Testis (tissue), 3 donors: Measurements from ENCODE around the gene PSMB2. TPM values are rescaled to one million over a fixed set of nuclear protein-coding genes. Genes with fewer than 3 reads are reported as not detected.
"Not testable (repeated sequence)": the region's sequence is repeated elsewhere in the genome, so short reads cannot be mapped to it uniquely, and the experiment has no call there.

Experiments
- DNase-seq: peaks from one replicate; pipeline ENCODE4 v3.0.0-alpha.2; 2019
- H3K27ac ChIP-seq, 2 donors: fragments of 200-600 bp; sonication (generic); one replicate each; pipeline ENCODE4 v1.5.1; 2019
- H3K27me3 ChIP-seq: fragments of 200-600 bp; sonication (generic); one replicate; pipeline ENCODE4 v1.5.1; 2019
- H3K36me3 ChIP-seq: fragments of 200-600 bp; sonication (generic); one replicate; pipeline ENCODE4 v1.5.1; 2017; ENCODE audit warnings: low read depth; ENCODE audit errors: missing control alignments
- H3K4me1 ChIP-seq: fragments of 200-600 bp; sonication (generic); one replicate; pipeline ENCODE4 v1.5.1; 2019
- H3K4me3 ChIP-seq, 2 donors: fragments of 200-600 bp; sonication (generic); one replicate each; pipeline ENCODE4 v1.5.1; 2017 to 2019
- H3K9me3 ChIP-seq: fragments of 200-600 bp; sonication (generic); one replicate; pipeline ENCODE4 v1.5.1; 2017
- POLR2A ChIP-seq: fragments of 450-650 bp; IDR thresholded peaks from one replicate; pipeline ENCODE4 v1.6.1; 2017; ENCODE audit warnings: antibody characterized with exemption, mild to moderate bottlenecking, moderate library complexity
- WGBS, 2 donors: methylation state at CpG; one replicate each; pipeline ENCODE4 v1.1.5; 2018; 5-methylcytosine and 5-hydroxymethylcytosine counted together
- intact Hi-C: fragments of 100-400 bp; cut with DNase I; formaldehyde crosslinking; loops from one replicate; pipeline ENCODE4 v1.15.1; 2023; ENCODE audit warnings: low total_unique reads
- polyA plus RNA-seq: library from polyadenylated mRNA; stranded (reverse); fragments of 350-450 nt; fragmentation: Illumina TruSeq; extraction: RNeasy Lipid Tissue Mini Kit (QIAGEN cat#74804); gene quantifications from one replicate; pipeline ENCODE4 v1.2.3, GENCODE V29; 2014; ENCODE audit warnings: low read depth, low replicate concordance; ENCODE audit not compliant: insufficient read depth
- total RNA-seq, 2 donors: library from RNA; depleted of rRNA; stranded (reverse); fragments of >200 nt; gene quantifications; one replicate each; pipeline ENCODE4 v1.2.3, GENCODE V29; 2016
- TF ChIP-seq, protein P1 (sequence below), 3 experiments: fragments of 450-650 bp in 2 of 3; fragments of 200-600 bp in 1 of 3; sonication (generic) in 1 of 3; IDR thresholded peaks; one replicate each; pipeline ENCODE4 v1.5.1; 2016 to 2019; ENCODE audit warnings: antibody characterized with exemption in 3 of 3, mild to moderate bottlenecking in 2 of 3, moderate library complexity in 1 of 3

The PSMB2 gene
- total and polyA plus RNA-seq, 3 donors from 2014 or later: 46.8 to 59.9 (median 50.1) TPM

DNA sequence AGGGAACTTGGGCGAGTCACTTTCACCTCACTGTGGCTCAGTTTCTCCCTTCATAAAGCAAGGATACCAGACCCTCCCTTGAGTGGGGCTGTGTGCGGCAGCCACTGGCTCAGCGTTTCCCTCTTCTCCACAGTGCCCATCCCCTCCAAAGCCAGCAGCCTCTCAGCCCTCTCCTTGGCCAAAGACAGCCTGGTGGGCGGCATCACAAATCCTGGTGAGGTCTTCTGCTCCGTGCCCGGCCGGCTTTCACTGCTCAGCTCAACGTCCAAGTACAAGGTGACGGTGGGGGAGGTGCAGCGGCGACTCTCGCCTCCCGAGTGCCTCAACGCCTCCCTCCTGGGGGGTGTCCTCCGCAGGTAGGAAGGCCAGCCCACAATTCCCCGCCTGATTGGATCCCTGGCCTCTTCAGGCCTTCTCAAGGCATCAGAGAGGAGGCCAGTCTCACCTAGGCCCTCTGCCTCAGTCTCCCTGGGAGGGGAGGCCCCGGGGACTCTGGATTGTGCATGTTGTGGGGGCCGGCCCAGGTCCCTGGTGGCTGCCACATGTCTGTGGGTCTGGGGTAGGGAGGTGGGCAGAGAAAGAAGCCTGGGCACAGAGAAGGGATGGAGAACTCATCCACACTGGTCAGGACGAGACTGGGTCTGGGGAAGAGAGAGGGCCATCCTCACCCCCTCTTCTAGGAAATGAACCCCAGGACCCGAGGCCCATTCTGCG is 53.0 kb downstream of the PSMB2 start:
- no peak overlapping the region for H3K4me3 ChIP-seq
- H3K27me3 ChIP-seq: no peaks in the 10 kb centered on the region
- no peak overlapping the region for H3K27ac ChIP-seq
- DNase-seq: no peak
- intact Hi-C loops: no loop called here
- no peaks in the 10 kb centered on the region for H3K36me3 ChIP-seq
- 74 to 87% methylated on average over 19 to 21 of the region's 21 CpGs for WGBS, 2 donors
- no peaks in the 10 kb centered on the region for H3K4me1 ChIP-seq
- TF ChIP-seq POLR2A: no peak
- TF ChIP-seq, protein P1, sequence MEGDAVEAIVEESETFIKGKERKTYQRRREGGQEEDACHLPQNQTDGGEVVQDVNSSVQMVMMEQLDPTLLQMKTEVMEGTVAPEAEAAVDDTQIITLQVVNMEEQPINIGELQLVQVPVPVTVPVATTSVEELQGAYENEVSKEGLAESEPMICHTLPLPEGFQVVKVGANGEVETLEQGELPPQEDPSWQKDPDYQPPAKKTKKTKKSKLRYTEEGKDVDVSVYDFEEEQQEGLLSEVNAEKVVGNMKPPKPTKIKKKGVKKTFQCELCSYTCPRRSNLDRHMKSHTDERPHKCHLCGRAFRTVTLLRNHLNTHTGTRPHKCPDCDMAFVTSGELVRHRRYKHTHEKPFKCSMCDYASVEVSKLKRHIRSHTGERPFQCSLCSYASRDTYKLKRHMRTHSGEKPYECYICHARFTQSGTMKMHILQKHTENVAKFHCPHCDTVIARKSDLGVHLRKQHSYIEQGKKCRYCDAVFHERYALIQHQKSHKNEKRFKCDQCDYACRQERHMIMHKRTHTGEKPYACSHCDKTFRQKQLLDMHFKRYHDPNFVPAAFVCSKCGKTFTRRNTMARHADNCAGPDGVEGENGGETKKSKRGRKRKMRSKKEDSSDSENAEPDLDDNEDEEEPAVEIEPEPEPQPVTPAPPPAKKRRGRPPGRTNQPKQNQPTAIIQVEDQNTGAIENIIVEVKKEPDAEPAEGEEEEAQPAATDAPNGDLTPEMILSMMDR (IDR thresholded peaks at IDR 0.05): no peak
- H3K9me3 ChIP-seq: no peaks in the 10 kb centered on the region

DNA sequence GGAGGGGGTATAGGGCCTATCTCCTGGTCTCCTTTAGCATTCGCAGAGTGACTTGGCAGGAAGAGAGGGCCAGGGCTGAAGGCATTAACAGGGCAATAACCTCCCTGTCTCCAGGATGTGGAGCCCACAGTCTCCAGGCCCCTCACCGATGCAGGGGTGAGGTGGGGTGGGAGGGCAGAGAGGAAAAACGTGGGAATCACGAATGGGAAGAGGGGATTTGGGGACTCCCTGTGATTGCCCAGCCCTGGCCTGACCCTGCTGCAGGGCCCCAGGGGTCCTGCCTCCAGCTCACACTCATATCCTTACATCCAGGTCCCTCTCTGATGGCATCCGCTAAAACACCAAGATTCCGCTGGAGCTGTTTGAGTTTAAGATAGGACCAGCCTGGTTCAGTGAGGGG is 53.6 kb downstream of the PSMB2 start:
- no peaks in the 10 kb centered on the region for H3K4me1 ChIP-seq
- 82 to 89% methylated on average over 6 of the region's 6 CpGs for WGBS, 2 donors
- no peak overlapping the region for H3K27ac ChIP-seq
- H3K4me3 ChIP-seq: no peak overlapping the region
- H3K36me3 ChIP-seq: no peaks in the 10 kb centered on the region
- H3K9me3 ChIP-seq: no peaks in the 10 kb centered on the region
- H3K27me3 ChIP-seq: no peaks in the 10 kb centered on the region
- DNase-seq: no peak
- intact Hi-C loops: no loop called here
- TF ChIP-seq POLR2A: no peak

DNA sequence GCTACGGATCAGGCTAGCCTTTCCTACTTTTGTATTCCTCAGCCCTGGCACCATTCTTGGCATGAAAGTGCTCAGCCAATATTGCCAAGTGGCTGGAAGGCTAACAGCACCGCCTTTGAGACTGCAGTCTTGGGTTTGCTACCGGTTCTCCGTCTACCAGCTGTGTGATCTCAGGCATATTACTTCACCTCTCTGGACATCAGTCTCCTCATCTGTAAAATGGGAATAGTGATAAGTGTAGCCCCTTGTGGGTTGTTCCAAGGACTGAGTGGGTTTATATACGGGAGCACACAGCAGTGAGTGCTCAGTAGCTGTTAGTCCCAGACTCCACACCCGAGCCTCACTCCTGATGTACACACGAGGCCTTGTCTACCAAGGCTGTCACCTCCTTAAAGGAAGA is 54.5 kb downstream of the PSMB2 start:
- intact Hi-C loops: no loop called here
- Histone ChIP-seq H3K4me3 (no peak overlapping the region), H3K4me1 (no peaks in the 10 kb centered on the region), H3K27ac (no peak overlapping the region), H3K36me3 (no peaks in the 10 kb centered on the region), H3K9me3 (no peaks in the 10 kb centered on the region), H3K27me3 (no peaks in the 10 kb centered on the region)
- TF ChIP-seq, protein P1 (IDR thresholded peaks at IDR 0.05): no peak
- TF ChIP-seq POLR2A: no peak
- 95 to 98% methylated on average over 7 of the region's 7 CpGs for WGBS, 2 donors
- no peak for DNase-seq

DNA sequence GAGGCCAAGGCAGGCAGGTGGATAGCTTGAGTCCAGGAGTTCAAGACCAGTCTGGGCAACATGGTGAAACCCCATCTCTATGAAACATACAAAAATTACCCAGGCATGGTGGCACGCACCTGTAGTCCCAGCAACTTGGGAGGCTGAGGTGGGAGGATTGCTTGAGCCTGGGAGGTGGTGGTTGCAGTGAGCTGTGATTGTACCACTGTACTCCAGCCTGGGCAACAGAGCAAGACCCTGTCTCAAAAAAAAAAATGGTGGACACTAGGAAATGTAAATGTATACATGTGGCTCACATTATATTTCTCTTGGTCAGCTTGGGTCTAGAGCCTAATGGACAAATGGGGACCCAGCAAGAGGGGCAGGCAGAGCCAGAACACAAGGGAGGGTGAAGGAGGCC is 55.5 kb downstream of the PSMB2 start:
- H3K9me3 ChIP-seq, H3K36me3 ChIP-seq, H3K27ac ChIP-seq, DNase-seq, intact Hi-C loops, H3K4me1 ChIP-seq, H3K27me3 ChIP-seq, H3K4me3 ChIP-seq: not testable (repeated sequence)
- 94 to 100% methylated on average over 1 of the region's 1 CpG for WGBS, 2 donors

DNA sequence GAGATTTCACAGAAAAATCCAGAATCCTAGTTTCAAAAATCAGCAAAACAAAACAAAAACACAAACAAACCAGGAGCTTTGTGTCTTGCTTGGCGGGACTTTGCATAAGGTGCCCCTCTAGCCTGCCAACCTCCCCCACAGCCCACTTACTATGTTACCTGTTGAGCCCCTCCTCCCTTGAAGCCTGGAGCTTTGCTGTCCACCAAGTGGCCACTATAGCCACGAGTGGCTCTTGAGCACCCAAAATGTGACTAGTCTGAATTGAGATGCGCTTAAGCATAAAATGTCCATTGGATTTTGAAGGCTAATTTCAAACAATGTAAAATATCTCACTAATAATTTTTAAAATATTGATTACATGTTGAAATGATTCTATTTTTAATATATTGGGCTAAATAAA is 56.0 kb downstream of the PSMB2 start:
- no peak overlapping the region for H3K4me3 ChIP-seq
- DNase-seq: no peak
- no peaks in the 10 kb centered on the region for H3K36me3 ChIP-seq
- no peak for TF ChIP-seq POLR2A
- TF ChIP-seq, protein P1 (IDR thresholded peaks at IDR 0.05): no peak
- 91 to 94% methylated on average over 3 of the region's 3 CpGs for WGBS, 2 donors
- H3K27ac ChIP-seq: no peak overlapping the region
- H3K9me3 ChIP-seq: no peaks in the 10 kb centered on the region
- no peaks in the 10 kb centered on the region for H3K27me3 ChIP-seq
- intact Hi-C loops: no loop called here
- no peaks in the 10 kb centered on the region for H3K4me1 ChIP-seq

DNA sequence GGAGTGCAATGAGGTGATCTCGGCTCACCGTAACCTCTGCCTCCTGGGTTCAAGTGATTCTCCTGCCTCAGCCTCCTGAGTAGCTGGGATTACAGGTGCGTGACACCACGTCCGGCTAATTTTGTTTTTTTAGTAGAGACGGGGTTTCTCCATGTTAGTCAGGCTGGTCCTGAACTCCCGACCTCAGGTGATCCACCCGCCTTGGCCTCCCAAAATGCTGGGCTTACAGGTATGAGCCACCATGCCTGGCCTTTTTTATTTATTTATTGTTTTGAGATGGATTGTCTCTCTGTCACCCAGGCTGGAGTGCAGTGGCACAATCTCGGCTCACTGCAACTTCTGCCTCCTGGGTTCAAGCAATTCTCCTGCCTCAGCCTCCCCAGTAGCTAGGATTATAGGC is 59.7 kb downstream of the PSMB2 start:
- H3K9me3 ChIP-seq, H3K27me3 ChIP-seq, H3K4me1 ChIP-seq, H3K27ac ChIP-seq, H3K36me3 ChIP-seq, H3K4me3 ChIP-seq, DNase-seq, intact Hi-C loops: not testable (repeated sequence)
- 94 to 96% methylated on average over 9 of the region's 9 CpGs for WGBS, 2 donors
